ENCODE results near the gene PSAT1. TPM values are rescaled to one million over a fixed set of nuclear protein-coding genes. Genes with fewer than 3 reads are reported as not detected.

PSAT1 gene
- total RNA-seq, 1 donor, result 175 TPM

GRCh38 chr9:78370991-78371390, 74.1 kb downstream of the PSAT1 start:
- H3K4me3 ChIP-seq (ENCODE audit: insufficient read depth, low read length), result peak overlapping the region; percentile 62
- H3K4me1 ChIP-seq (ENCODE audit: insufficient read depth, low read length), result no peaks in the 10 kb centered on the region
- peak overlapping the region; percentile 82 for H3K4me2 ChIP-seq (ENCODE audit: insufficient read depth, low read length)
- peak overlapping the region; percentile 87 for H2AFZ ChIP-seq (ENCODE audit: low read length)
- no peaks in the 10 kb centered on the region for H3K79me2 ChIP-seq (ENCODE audit: insufficient read depth, low read length)
- H3K9me3 ChIP-seq (ENCODE audit: low read depth, low read length), result no peaks in the 10 kb centered on the region
- no peaks in the 10 kb centered on the region for H4K20me1 ChIP-seq (ENCODE audit: insufficient read depth, low read length)
- no peak overlapping the region for H3K27ac ChIP-seq (ENCODE audit: low read depth, low read length)
- TF ChIP-seq CTCF (IDR thresholded peaks at IDR 0.05; ENCODE audit: extremely low read depth, low read depth, low read length), result no peak
- peaks cover 11% of the 10 kb centered on the region for H3K27me3 ChIP-seq (ENCODE audit: insufficient read depth, low read length)
- no peak for DNase-seq (ENCODE audit: insufficient read length, low spot score, missing footprints)
- H3K36me3 ChIP-seq (ENCODE audit: insufficient read depth, low read length), result no peaks in the 10 kb centered on the region

GRCh38 chr9:78371981-78372380, 75.1 kb downstream of the PSAT1 start:
- H3K79me2 ChIP-seq (ENCODE audit: insufficient read depth, low read length), result no peaks in the 10 kb centered on the region
- peaks cover 11% of the 10 kb centered on the region for H3K27me3 ChIP-seq (ENCODE audit: insufficient read depth, low read length)
- no peak overlapping the region for H2AFZ ChIP-seq (ENCODE audit: low read length)
- no peak overlapping the region for H3K4me2 ChIP-seq (ENCODE audit: insufficient read depth, low read length)
- no peaks in the 10 kb centered on the region for H3K36me3 ChIP-seq (ENCODE audit: insufficient read depth, low read length)
- no peak for TF ChIP-seq CTCF (IDR thresholded peaks at IDR 0.05; ENCODE audit: extremely low read depth, low read depth, low read length)
- H3K27ac ChIP-seq (ENCODE audit: low read depth, low read length), result no peak overlapping the region
- no peaks in the 10 kb centered on the region for H3K9me3 ChIP-seq (ENCODE audit: low read depth, low read length)
- no peak for DNase-seq (ENCODE audit: insufficient read length, low spot score, missing footprints)
- H3K4me1 ChIP-seq (ENCODE audit: insufficient read depth, low read length), result no peaks in the 10 kb centered on the region
- no peak overlapping the region for H3K4me3 ChIP-seq (ENCODE audit: insufficient read depth, low read length)
- H4K20me1 ChIP-seq (ENCODE audit: insufficient read depth, low read length), result no peaks in the 10 kb centered on the region

Other genes with a start within 250 kb of the PSAT1 start
- 16.6 and 19.2 TPM in 2 replicates for gene CEP78, start 61.0 kb upstream of the PSAT1 start, total RNA-seq

Measured in osteoblast (primary cell).